ENCODE data around the gene VPS45. TPM values are rescaled to one million over a fixed set of nuclear protein-coding genes. Genes with fewer than 3 reads are reported as not detected.

The VPS45 gene
- total and polyA plus RNA-seq, 12 donors, result 36.5 to 78.9 (median 55.1) TPM

- peaks cover 0 to 2% of the 10 kb centered on the region in 2 donors for H3K4me1 ChIP-seq (replicated peaks in 1 of 2)
- 69 to 84% (median 73%) methylated on average over 1 of the region's 1 CpG for WGBS, 4 donors
- H3K9me3 ChIP-seq (replicated peaks in 1 of 3), result no peaks in the 10 kb centered on the region
- intact Hi-C loops (cut with DNase I), result no loop called here
- TF ChIP-seq CTCF (IDR thresholded peaks at IDR 0.05), result no peak
- no peak for TF ChIP-seq POLR2A (IDR thresholded peaks at IDR 0.05)
- H3K36me3 ChIP-seq (replicated peaks in 1 of 2), result no peaks in the 10 kb centered on the region
- no peaks in the 10 kb centered on the region for H3K27me3 ChIP-seq
- no peak overlapping the region for H3K4me3 ChIP-seq
- no peak for DNase-seq
- H3K27ac ChIP-seq, result no peak overlapping the region
Observed at GRCh38 chr1:150056407-150056806, 11.2 kb upstream of the VPS45 start.

- no peak for DNase-seq
- WGBS, 4 donors, result 72 to 83% (median 80%) methylated on average over 4 of the region's 4 CpGs
- Histone ChIP-seq H3K4me3 (no peak overlapping the region), H3K27me3 (no peaks in the 10 kb centered on the region), H3K9me3 (replicated peaks in 1 of 3) (no peaks in the 10 kb centered on the region), H3K27ac (no peak overlapping the region), H3K4me1 (replicated peaks in 1 of 2) (peaks cover 0 to 15% of the 10 kb centered on the region in 2 donors), H3K36me3 (replicated peaks in 1 of 2) (no peaks in the 10 kb centered on the region)
- TF ChIP-seq CTCF (IDR thresholded peaks at IDR 0.05), result no peak
- TF ChIP-seq POLR2A (IDR thresholded peaks at IDR 0.05), result no peak
- intact Hi-C loops (cut with DNase I), result no loop called here
Observed at GRCh38 chr1:150060260-150060659, 7.3 kb upstream of the VPS45 start.

- Histone ChIP-seq H3K4me3 (no peak overlapping the region), H3K9me3 (replicated peaks in 1 of 3) (no peaks in the 10 kb centered on the region), H3K27me3 (no peaks in the 10 kb centered on the region), H3K27ac (peak overlapping the region in 4 of 5 donors; percentile 33 to 77 (median 70)), H3K4me1 (replicated peaks in 1 of 2) (peaks cover 11 to 28% of the 10 kb centered on the region in 2 donors), H3K36me3 (replicated peaks in 1 of 2) (no peaks in the 10 kb centered on the region)
- no peak for TF ChIP-seq CTCF (IDR thresholded peaks at IDR 0.05)
- peak in 1 of 2 donors; percentile 62 for TF ChIP-seq POLR2A (IDR thresholded peaks at IDR 0.05)
- peak; percentile 53 to 79 (median 66) for DNase-seq
- WGBS, 4 donors, result 19 to 28% (median 23%) methylated on average over 3 of the region's 3 CpGs
- intact Hi-C loops (cut with DNase I), result no loop called here
Observed at GRCh38 chr1:150061632-150062101, 5.9 kb upstream of the VPS45 start.

GRCh38 chr1:150062113-150062512 is 5.5 kb upstream of the VPS45 start:
- Histone ChIP-seq H3K36me3 (replicated peaks in 1 of 2) (no peaks in the 10 kb centered on the region), H3K9me3 (replicated peaks in 1 of 3) (no peaks in the 10 kb centered on the region), H3K27me3 (no peaks in the 10 kb centered on the region), H3K4me3 (no peak overlapping the region), H3K27ac (peak overlapping the region in 4 of 5 donors; percentile 33 to 77 (median 70)), H3K4me1 (replicated peaks in 1 of 2) (peaks cover 11 to 28% of the 10 kb centered on the region in 2 donors)
- intact Hi-C loops (cut with DNase I), result no loop called here
- 63 to 81% (median 73%) methylated on average over 4 of the region's 4 CpGs for WGBS, 4 donors
- TF ChIP-seq CTCF (IDR thresholded peaks at IDR 0.05) (no peak), POLR2A (IDR thresholded peaks at IDR 0.05) (no peak)
- DNase-seq, result no peak
